Measurements from ENCODE around the gene GIGYF1.

Gene GIGYF1

GRCh38 chr7:100681491-100682227 lies 12.4 kb downstream of the GIGYF1 start:
- Histone ChIP-seq H3K9me3 (ENCODE audit: low read length) (no peaks in the 10 kb centered on the region), H3K4me3 (ENCODE audit: low read depth in 1 of 2, low read length in 2 of 2) (peak overlapping the region in 1 of 2 donors; percentile 13), H3K36me3 (ENCODE audit: insufficient read depth, low read length) (peaks cover 73% of the 10 kb centered on the region), H3K27ac (ENCODE audit: low read depth, low read length) (no peak overlapping the region), H3K4me1 (ENCODE audit: insufficient read depth, low read length) (peaks cover 3% of the 10 kb centered on the region), H3K9ac (ENCODE audit: low read length) (no peak overlapping the region), H3K27me3 (ENCODE audit: control insufficient read depth in 1 of 2, insufficient read depth in 2 of 2, low read length in 2 of 2) (no peaks in the 10 kb centered on the region)

- Histone ChIP-seq H3K4me1 (ENCODE audit: insufficient read depth, low read length) (peaks cover 8% of the 10 kb centered on the region), H3K9me3 (ENCODE audit: low read length) (no peaks in the 10 kb centered on the region), H3K27me3 (ENCODE audit: control insufficient read depth in 1 of 2, insufficient read depth in 2 of 2, low read length in 2 of 2) (no peaks in the 10 kb centered on the region), H3K27ac (ENCODE audit: low read depth, low read length) (peak overlapping the region; percentile 24), H3K9ac (ENCODE audit: low read length) (no peak overlapping the region), H3K36me3 (ENCODE audit: insufficient read depth, low read length) (peaks cover 67% of the 10 kb centered on the region), H3K4me3 (ENCODE audit: low read depth in 1 of 2, low read length in 2 of 2) (no peak overlapping the region)
Observed at GRCh38 chr7:100680576-100681271, 13.3 kb downstream of the GIGYF1 start.

GRCh38 chr7:100679927-100680575 lies 14.0 kb downstream of the GIGYF1 start:
- peak overlapping the region; percentile 24 for H3K27ac ChIP-seq (ENCODE audit: low read depth, low read length)
- H3K4me1 ChIP-seq (ENCODE audit: insufficient read depth, low read length): peaks cover 8% of the 10 kb centered on the region
- H3K36me3 ChIP-seq (ENCODE audit: insufficient read depth, low read length): peaks cover 61% of the 10 kb centered on the region

GRCh38 chr7:100679129-100679926 lies 14.7 kb downstream of the GIGYF1 start:
- Histone ChIP-seq H3K27me3 (ENCODE audit: control insufficient read depth in 1 of 2, insufficient read depth in 2 of 2, low read length in 2 of 2) (no peaks in the 10 kb centered on the region), H3K36me3 (ENCODE audit: insufficient read depth, low read length) (peaks cover 53% of the 10 kb centered on the region), H3K27ac (ENCODE audit: low read depth, low read length) (no peak overlapping the region), H3K4me3 (ENCODE audit: low read depth in 1 of 2, low read length in 2 of 2) (no peak overlapping the region), H3K9ac (ENCODE audit: low read length) (no peak overlapping the region), H3K4me1 (ENCODE audit: insufficient read depth, low read length) (peaks cover 8% of the 10 kb centered on the region), H3K9me3 (ENCODE audit: low read length) (no peaks in the 10 kb centered on the region)

More at GRCh38 chr7:100679927-100680575, 14.0 kb downstream of the GIGYF1 start:
- no peak overlapping the region for H3K9ac ChIP-seq (ENCODE audit: low read length)
- no peaks in the 10 kb centered on the region for H3K27me3 ChIP-seq (ENCODE audit: control insufficient read depth in 1 of 2, insufficient read depth in 2 of 2, low read length in 2 of 2)
- H3K9me3 ChIP-seq (ENCODE audit: low read length): no peaks in the 10 kb centered on the region
- no peak overlapping the region for H3K4me3 ChIP-seq (ENCODE audit: low read depth in 1 of 2, low read length in 2 of 2)

- H3K27me3 ChIP-seq (ENCODE audit: control insufficient read depth in 1 of 2, insufficient read depth in 2 of 2, low read length in 2 of 2): no peaks in the 10 kb centered on the region
- no peak overlapping the region for H3K9ac ChIP-seq (ENCODE audit: low read length)
- no peaks in the 10 kb centered on the region for H3K9me3 ChIP-seq (ENCODE audit: low read length)
- peaks cover 8% of the 10 kb centered on the region for H3K4me1 ChIP-seq (ENCODE audit: insufficient read depth, low read length)
- H3K36me3 ChIP-seq (ENCODE audit: insufficient read depth, low read length): peaks cover 49% of the 10 kb centered on the region
- no peak overlapping the region for H3K27ac ChIP-seq (ENCODE audit: low read depth, low read length)
- H3K4me3 ChIP-seq (ENCODE audit: low read depth in 1 of 2, low read length in 2 of 2): no peak overlapping the region
Observed at GRCh38 chr7:100678291-100678984, 15.6 kb downstream of the GIGYF1 start.

GRCh38 chr7:100677308-100678267 lies 16.5 kb downstream of the GIGYF1 start:
- Histone ChIP-seq H3K9me3 (ENCODE audit: low read length) (no peaks in the 10 kb centered on the region), H3K27ac (ENCODE audit: low read depth, low read length) (no peak overlapping the region), H3K9ac (ENCODE audit: low read length) (no peak overlapping the region), H3K4me1 (ENCODE audit: insufficient read depth, low read length) (peaks cover 8% of the 10 kb centered on the region), H3K36me3 (ENCODE audit: insufficient read depth, low read length) (peaks cover 42% of the 10 kb centered on the region), H3K4me3 (ENCODE audit: low read depth in 1 of 2, low read length in 2 of 2) (no peak overlapping the region), H3K27me3 (ENCODE audit: control insufficient read depth in 1 of 2, insufficient read depth in 2 of 2, low read length in 2 of 2) (no peaks in the 10 kb centered on the region)

GRCh38 chr7:100676501-100677306 lies 17.3 kb downstream of the GIGYF1 start:
- Histone ChIP-seq H3K4me3 (ENCODE audit: low read depth in 1 of 2, low read length in 2 of 2) (peak overlapping the region; percentile 28 to 40), H3K9ac (ENCODE audit: low read length) (no peak overlapping the region), H3K27me3 (ENCODE audit: control insufficient read depth in 1 of 2, insufficient read depth in 2 of 2, low read length in 2 of 2) (no peaks in the 10 kb centered on the region), H3K9me3 (ENCODE audit: low read length) (no peaks in the 10 kb centered on the region), H3K4me1 (ENCODE audit: insufficient read depth, low read length) (peaks cover 8% of the 10 kb centered on the region), H3K36me3 (ENCODE audit: insufficient read depth, low read length) (peaks cover 33% of the 10 kb centered on the region), H3K27ac (ENCODE audit: low read depth, low read length) (peak overlapping the region; percentile 98)

GRCh38 chr7:100675581-100676350 lies 18.3 kb downstream of the GIGYF1 start:
- Histone ChIP-seq H3K9me3 (ENCODE audit: low read length) (no peaks in the 10 kb centered on the region), H3K36me3 (ENCODE audit: insufficient read depth, low read length) (peaks cover 30% of the 10 kb centered on the region), H3K4me3 (ENCODE audit: low read depth in 1 of 2, low read length in 2 of 2) (peak overlapping the region; percentile 40 to 83), H3K27ac (ENCODE audit: low read depth, low read length) (peak overlapping the region; percentile 98), H3K9ac (ENCODE audit: low read length) (no peak overlapping the region), H3K27me3 (ENCODE audit: control insufficient read depth in 1 of 2, insufficient read depth in 2 of 2, low read length in 2 of 2) (no peaks in the 10 kb centered on the region), H3K4me1 (ENCODE audit: insufficient read depth, low read length) (peaks cover 8% of the 10 kb centered on the region)

- Histone ChIP-seq H3K27me3 (ENCODE audit: control insufficient read depth in 1 of 2, insufficient read depth in 2 of 2, low read length in 2 of 2) (no peaks in the 10 kb centered on the region), H3K27ac (ENCODE audit: low read depth, low read length) (peak overlapping the region; percentile 98), H3K9ac (ENCODE audit: low read length) (no peak overlapping the region), H3K9me3 (ENCODE audit: low read length) (no peaks in the 10 kb centered on the region), H3K4me3 (ENCODE audit: low read depth in 1 of 2, low read length in 2 of 2) (peak overlapping the region; percentile 81 to 83), H3K4me1 (ENCODE audit: insufficient read depth, low read length) (peaks cover 8% of the 10 kb centered on the region), H3K36me3 (ENCODE audit: insufficient read depth, low read length) (peaks cover 30% of the 10 kb centered on the region)
Observed at GRCh38 chr7:100675105-100675451, 19.0 kb downstream of the GIGYF1 start.

All from muscle layer of colon (tissue), 2 donors.